IPS-20b (cell line): ENCODE data around the gene MOV10L1.

ENCODE experiments used
- H3K27ac ChIP-seq: one replicate; pipeline ENCODE4 v1.5.1; 2013; ENCODE audit warnings: low read length
- H3K27me3 ChIP-seq: 2 replicates; pipeline ENCODE4 v1.6.1; 2013; ENCODE audit warnings: mild to moderate bottlenecking, low read length, inconsistent platforms; ENCODE audit not compliant: insufficient read depth
- H3K36me3 ChIP-seq: 2 replicates; pipeline ENCODE4 v1.6.1; 2013; ENCODE audit warnings: low read depth, mild to moderate bottlenecking, inconsistent platforms, low read length, moderate library complexity; ENCODE audit not compliant: insufficient read depth
- H3K4me1 ChIP-seq: 2 replicates; pipeline ENCODE4 v1.6.1; 2013; ENCODE audit warnings: mild to moderate bottlenecking, control low read depth, inconsistent platforms, low read length, moderate library complexity; ENCODE audit not compliant: insufficient read depth
- H3K4me3 ChIP-seq: 2 replicates; pipeline ENCODE4 v1.5.1; 2013; ENCODE audit warnings: mild to moderate bottlenecking, low read length, inconsistent platforms
- H3K9ac ChIP-seq: 2 replicates; pipeline ENCODE4 v1.6.1; 2013; ENCODE audit warnings: low read depth, mild to moderate bottlenecking, inconsistent platforms, low read length, moderate library complexity
- H3K9me3 ChIP-seq: 2 replicates; pipeline ENCODE4 v1.6.1; 2013; ENCODE audit warnings: mild to moderate bottlenecking, low read depth, low read length, inconsistent platforms; ENCODE audit not compliant: insufficient read depth

Gene MOV10L1

DNA sequence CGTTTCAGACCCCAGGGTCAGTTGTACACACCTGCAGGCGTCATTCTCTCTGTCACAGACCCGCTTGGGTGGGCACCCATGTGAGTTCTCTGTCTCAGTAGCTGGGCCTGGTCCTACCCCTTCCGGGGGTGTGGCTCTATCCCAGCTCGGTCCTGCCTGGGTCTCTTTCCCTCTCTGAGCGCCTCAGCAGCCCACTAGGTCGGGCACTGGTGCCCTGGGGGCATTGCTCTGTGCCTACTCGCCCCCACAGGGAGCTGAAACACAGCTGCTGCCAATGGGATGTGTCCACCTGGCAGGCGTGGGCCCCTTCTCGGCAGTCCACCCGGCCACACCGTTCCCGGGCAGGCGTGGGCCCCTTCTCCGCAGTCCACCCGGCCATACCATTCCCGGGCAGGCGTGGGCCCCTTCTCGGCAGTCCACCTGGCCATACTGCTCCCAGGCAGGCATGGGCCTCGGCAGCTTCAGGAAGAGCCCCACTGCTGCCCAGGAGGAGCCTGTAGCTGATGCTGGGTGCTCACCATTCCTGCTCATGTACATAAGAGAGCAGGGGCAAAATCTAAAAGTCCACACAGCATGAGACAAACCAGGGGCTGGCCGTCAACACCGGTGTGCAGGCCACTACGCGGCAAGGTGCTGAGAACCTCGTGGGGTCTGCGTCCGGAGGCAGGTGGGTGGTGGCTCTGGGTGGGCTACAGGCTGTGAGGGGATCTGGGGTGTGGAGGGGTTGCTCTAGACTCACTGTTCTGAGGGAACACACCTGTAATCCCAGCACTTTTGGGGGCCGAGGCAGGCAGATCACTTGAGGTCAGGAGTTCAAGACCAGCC lies 16.9 kb upstream of the MOV10L1 start:
- no peak overlapping the region for H3K4me3 ChIP-seq
- H3K36me3 ChIP-seq, result no peaks in the 10 kb centered on the region
- H3K27me3 ChIP-seq, result no peaks in the 10 kb centered on the region
- H3K9ac ChIP-seq, result no peak overlapping the region
- H3K27ac ChIP-seq, result no peak overlapping the region
- H3K9me3 ChIP-seq, result no peaks in the 10 kb centered on the region
- no peaks in the 10 kb centered on the region for H3K4me1 ChIP-seq

DNA sequence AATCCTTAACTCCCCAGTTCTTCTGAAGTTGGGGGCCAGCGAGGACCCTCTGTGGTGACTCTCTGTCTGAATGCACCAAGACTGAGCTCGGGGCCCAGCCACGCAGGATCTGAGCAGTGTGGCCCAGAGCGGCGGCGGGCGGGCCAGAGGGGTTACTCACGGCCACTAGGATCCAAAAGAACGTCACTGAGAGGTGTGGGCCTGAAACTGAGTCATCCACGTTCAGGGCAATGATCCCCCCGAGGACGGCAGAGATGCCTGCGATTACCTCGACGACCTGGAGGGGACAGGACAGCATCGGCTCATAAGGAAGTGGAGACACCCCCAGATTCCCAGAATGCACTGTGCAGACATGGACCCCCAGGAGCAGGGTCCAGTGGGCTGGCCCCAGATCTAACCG lies 15.8 kb upstream of the MOV10L1 start:
- H3K36me3 ChIP-seq, result no peaks in the 10 kb centered on the region
- H3K27ac ChIP-seq, result no peak overlapping the region
- H3K9me3 ChIP-seq, result no peaks in the 10 kb centered on the region
- no peak overlapping the region for H3K4me3 ChIP-seq
- no peak overlapping the region for H3K9ac ChIP-seq
- no peaks in the 10 kb centered on the region for H3K4me1 ChIP-seq
- no peaks in the 10 kb centered on the region for H3K27me3 ChIP-seq

DNA sequence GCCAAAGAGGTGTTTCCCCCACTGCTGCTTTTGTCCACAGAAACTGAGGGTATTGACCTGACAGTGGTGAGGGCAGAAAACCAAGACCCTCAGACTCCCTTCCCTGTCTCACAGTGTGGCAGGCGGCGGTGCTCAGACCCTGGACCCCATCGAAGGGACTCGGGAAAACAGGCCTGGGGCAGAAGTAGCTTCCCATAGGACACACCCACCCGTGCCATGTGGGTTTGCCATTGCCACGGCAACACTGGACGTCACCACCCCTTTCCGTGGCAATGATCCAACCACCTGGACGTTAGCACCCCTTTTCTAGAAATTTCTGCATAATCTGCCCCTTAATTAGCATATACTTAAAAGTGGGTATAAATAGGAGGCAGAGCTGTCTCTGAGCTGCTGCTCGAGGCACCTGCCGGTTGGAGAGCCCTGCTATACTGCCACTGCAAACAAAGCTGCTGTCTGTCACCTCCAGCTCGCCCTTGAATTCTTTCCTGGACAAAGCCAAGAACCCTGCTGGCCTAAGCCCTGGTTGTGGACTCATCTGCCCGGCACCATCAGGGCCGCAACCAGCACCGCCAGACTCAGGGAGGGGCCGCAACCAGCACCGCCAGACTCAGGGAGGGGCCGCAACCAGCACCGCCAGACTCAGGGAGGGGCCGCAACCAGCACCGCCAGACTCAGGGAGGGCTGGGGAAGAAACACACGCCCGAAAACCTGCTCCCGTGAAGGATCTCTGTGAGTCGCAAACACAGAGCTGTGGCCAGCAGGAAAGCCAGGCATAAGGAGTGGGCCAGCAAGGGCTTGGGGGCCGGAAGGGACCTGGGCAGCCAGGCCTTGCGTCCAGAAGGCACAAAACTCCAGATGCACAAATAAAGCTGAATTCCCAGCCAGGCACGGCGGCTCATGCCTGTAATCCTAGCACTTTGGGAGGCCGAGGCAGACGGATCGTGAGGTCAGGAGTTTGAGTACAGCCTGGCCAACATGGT lies 15.0 kb upstream of the MOV10L1 start:
- Histone ChIP-seq H3K27me3 (no peaks in the 10 kb centered on the region), H3K9me3 (no peaks in the 10 kb centered on the region), H3K9ac (no peak overlapping the region), H3K4me3 (no peak overlapping the region), H3K27ac (no peak overlapping the region), H3K4me1 (no peaks in the 10 kb centered on the region), H3K36me3 (no peaks in the 10 kb centered on the region)

DNA sequence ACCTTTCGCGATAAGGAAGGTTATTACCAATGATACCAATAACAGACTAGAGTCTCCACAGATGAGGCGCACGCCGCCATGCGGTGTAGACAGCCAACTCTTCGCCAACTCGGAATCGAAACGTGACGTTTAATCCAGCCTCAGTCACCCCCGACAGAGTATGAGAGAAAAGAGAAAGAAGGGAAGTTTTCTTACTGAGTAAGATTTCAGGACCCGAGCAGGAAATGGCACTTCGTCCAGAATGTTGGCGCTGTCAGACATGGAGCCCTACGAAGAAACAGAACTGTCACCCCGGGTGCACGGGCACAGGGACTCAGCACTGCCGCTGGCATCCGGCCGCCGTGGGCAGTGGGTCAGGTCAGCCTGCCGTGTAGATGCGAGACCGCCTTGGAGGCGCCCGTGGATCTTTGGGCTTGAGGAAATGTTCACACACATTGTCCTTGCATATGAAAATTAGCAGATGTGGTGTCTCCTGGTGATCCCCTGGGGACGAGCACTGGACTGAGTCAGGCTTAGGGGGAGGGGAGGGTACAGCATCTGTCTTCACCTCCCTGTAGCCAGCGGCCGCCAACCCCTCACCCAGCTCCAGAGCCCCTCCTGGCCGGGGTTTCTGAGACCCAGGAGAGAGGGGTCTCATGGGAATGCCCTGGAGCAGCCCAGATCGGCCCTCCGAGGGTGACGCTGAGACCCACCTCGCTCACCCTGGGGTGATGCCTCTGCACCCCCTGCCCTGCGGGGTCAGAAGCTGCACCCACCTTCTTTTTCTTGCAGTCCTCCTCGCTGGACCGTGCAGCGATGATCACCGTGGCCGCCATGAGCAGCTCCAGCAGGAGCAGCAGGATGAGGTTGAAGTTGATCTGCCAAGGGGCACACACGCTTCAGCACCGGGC lies 12.9 kb upstream of the MOV10L1 start:
- Histone ChIP-seq H3K9ac (no peak overlapping the region), H3K4me1 (no peaks in the 10 kb centered on the region), H3K27ac (no peak overlapping the region), H3K36me3 (no peaks in the 10 kb centered on the region), H3K9me3 (no peaks in the 10 kb centered on the region), H3K4me3 (no peak overlapping the region), H3K27me3 (no peaks in the 10 kb centered on the region)

DNA sequence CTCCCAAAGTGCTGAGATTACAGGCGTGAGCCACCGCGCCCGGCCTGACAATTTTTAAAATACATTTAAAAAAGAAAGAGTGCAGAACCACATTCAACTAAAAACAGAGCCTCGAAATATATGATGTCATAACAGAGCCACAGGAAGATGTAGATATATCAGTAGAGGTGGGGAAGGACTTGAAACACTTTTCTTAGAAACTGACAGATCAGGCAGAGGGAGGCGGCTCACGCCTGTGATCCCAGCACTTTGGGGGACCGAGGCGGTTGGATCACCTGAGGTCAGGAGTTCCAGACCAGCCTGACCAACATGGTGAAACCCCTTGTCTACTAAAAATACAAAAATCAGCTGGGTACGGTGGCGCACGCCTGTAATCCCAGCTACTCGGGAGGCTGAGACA lies 11.6 kb upstream of the MOV10L1 start:
- Histone ChIP-seq H3K4me1 (no peaks in the 10 kb centered on the region), H3K36me3 (no peaks in the 10 kb centered on the region), H3K27me3 (no peaks in the 10 kb centered on the region), H3K27ac (no peak overlapping the region), H3K9me3 (no peaks in the 10 kb centered on the region), H3K9ac (no peak overlapping the region), H3K4me3 (no peak overlapping the region)

DNA sequence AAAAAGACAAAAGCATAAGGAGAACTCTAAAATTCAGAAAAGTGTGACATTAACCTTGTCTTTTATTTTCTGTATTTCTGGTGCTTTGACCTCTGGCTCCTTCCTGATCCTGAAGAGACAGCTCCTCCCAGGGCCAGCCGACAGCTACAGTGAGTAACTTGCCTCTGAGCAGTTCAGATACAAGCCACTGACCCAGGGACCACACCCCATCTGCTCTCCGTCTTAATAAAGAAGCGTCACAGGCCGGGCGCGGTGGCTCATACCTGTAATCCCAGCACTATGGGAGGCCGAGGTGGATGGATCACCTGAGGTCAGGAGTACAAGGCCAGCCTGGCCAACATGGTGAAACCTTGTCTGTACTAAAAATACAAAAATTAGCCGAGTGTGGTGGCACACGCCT lies 11.0 kb upstream of the MOV10L1 start:
- H3K27me3 ChIP-seq, result no peaks in the 10 kb centered on the region
- H3K36me3 ChIP-seq, result no peaks in the 10 kb centered on the region
- no peaks in the 10 kb centered on the region for H3K9me3 ChIP-seq
- no peak overlapping the region for H3K4me3 ChIP-seq
- H3K27ac ChIP-seq, result no peak overlapping the region
- no peak overlapping the region for H3K9ac ChIP-seq
- H3K4me1 ChIP-seq, result no peaks in the 10 kb centered on the region

DNA sequence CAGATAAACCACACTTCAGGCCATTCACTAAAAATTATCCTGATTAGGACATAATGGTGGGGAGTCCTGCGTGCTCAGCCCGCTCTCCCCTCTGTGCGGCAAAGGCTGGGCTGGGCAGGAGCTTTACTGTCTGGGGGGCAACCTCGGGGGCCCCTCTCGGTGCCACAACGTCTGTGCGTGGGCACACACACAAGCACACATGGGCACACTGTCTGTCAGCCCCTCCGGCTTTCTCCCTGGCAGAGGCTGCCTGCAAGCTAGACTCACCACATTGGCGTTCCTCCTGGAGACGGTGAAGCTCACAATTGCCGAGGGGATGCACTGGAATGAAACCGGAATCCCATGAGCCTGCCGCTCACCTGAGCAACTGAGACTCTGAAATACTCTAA lies 9.7 kb upstream of the MOV10L1 start:
- H3K9ac ChIP-seq, result no peak overlapping the region

DNA sequence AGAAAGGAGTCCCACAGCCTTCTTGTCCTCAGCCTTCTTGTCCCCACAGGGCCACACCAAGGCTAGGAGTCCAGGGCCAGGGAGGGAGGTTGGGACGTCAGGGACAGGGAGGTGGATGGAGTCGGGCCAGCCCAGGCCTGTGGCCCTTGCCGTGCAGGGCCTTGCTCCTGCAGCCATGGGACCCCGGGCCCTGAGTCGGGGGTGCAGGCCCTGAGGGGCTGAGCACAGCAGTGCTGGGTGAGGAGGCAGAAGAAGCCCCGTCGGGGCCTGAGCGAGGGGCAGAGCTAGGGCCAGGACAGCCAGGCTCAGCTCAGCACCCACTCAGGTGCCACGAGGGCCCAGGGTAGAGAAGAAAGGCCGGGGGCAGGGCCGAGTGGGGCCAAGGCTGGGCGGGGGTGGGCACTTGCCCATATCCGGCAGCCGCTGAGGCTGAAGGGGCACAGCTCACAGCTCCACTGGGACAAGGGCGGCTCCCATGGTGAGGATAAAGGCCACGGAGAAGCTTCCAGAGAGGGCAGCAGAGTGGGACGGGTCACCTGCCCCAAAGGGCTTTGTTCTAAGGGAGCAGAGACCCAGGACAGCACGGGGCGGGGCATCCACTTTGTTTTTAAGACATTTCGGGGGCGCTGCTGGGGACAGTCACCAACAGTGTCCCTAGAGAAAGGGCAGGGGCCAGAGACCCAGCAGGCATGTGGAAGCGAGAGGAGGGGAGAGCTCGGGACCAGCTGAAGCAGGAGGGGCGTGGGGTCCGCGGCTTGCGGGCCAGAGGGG lies 8.2 kb upstream of the MOV10L1 start:
- H3K4me1 ChIP-seq, result 0 out of 2 replicates have a peak, but pooled peaks cover 7% of the 10 kb centered on the region
- no peaks in the 10 kb centered on the region for H3K36me3 ChIP-seq
- no peak overlapping the region for H3K27ac ChIP-seq
- no peak overlapping the region for H3K4me3 ChIP-seq
- no peaks in the 10 kb centered on the region; the same call in 1 of the 2 replicates for H3K27me3 ChIP-seq
- no peaks in the 10 kb centered on the region for H3K9me3 ChIP-seq
- no peak overlapping the region for H3K9ac ChIP-seq

More for the DNA sequence above, 9.7 kb upstream of the MOV10L1 start:
- no peak overlapping the region for H3K27ac ChIP-seq
- H3K9me3 ChIP-seq, result no peaks in the 10 kb centered on the region
- H3K4me1 ChIP-seq, result 0 out of 2 replicates have a peak, but pooled peaks cover 4% of the 10 kb centered on the region
- no peaks in the 10 kb centered on the region for H3K27me3 ChIP-seq
- no peak overlapping the region for H3K4me3 ChIP-seq
- no peaks in the 10 kb centered on the region for H3K36me3 ChIP-seq

DNA sequence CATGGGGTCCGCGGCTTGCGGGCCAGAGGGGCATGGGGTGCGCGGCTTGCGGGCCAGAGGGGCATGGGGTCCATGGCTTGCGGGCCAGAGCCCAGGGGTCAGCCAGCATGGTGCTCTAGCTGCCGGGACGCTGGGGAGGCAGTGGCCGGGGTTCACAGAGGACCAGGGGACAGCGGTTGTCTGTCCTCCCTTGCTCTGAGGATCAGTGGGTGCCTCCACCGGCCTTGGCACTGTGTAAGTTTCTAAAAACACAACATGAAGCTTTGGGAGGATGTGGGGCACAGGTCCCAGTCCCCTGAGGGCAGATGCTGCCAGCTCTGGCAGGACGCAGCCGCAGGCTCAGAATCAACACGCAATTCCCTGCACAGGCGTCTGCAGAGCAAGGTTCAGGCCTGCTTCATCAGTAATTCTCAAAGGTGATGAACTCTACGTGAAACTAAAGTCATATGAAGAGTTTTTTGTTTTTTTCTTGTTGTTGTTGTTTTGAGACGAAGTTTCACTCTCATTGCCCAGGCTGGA lies 7.5 kb upstream of the MOV10L1 start:
- H3K4me3 ChIP-seq, result no peak overlapping the region
- no peak overlapping the region for H3K27ac ChIP-seq
- no peaks in the 10 kb centered on the region for H3K36me3 ChIP-seq
- no peak overlapping the region for H3K9ac ChIP-seq
- no peaks in the 10 kb centered on the region for H3K9me3 ChIP-seq
- H3K4me1 ChIP-seq, result 0 out of 2 replicates have a peak, but pooled peaks cover 7% of the 10 kb centered on the region
- no peaks in the 10 kb centered on the region; the same call in 1 of the 2 replicates for H3K27me3 ChIP-seq

DNA sequence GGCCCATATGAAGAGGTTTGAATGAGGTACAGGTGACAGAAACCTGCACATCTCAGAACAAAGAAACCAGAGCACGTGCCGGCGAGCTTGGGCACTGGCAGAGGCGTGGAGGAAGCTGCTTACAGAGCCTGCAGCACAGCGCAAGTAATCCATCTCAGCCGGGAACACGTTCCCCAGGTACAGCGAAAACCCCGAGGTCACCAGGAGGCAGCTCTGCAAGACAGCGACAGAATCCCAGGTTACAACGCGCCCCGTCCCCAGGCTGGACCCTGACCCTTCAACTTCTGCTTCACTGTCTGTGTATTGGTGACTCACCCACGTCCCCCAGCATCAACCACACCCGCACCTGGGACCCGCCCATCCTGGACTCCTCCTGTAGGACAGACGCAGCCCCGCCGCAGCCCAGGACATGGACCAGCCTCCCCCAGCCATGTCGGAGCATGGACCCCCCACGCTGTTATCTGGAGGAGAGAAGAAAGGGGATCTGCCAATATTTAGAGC lies 6.8 kb upstream of the MOV10L1 start:
- H3K4me1 ChIP-seq, result 0 out of 2 replicates have a peak, but pooled peaks cover 7% of the 10 kb centered on the region
- no peaks in the 10 kb centered on the region for H3K36me3 ChIP-seq
- H3K9ac ChIP-seq, result no peak overlapping the region
- H3K9me3 ChIP-seq, result no peaks in the 10 kb centered on the region
- H3K27ac ChIP-seq, result no peak overlapping the region
- H3K27me3 ChIP-seq, result no peaks in the 10 kb centered on the region; the same call in 1 of the 2 replicates
- H3K4me3 ChIP-seq, result no peak overlapping the region
